ENCODE data around the gene NSFL1C.

Gene NSFL1C

GRCh38 chr20:1462834-1463233 is 3.8 kb downstream of the NSFL1C start:
- no peak overlapping the region for H3K4me3 ChIP-seq (replicated peaks; ENCODE audit: low read depth, low read length)
- peak; percentile 24 for DNase-seq (ENCODE audit: extremely low read depth, insufficient read length)
- H3K27me3 ChIP-seq (replicated peaks; ENCODE audit: control insufficient read depth, insufficient read depth, low read length), result no peaks in the 10 kb centered on the region
- H3K36me3 ChIP-seq (ENCODE audit: control insufficient read depth, insufficient read depth, low read length), result peaks cover 2% of the 10 kb centered on the region
- no peak for TF ChIP-seq CTCF (IDR thresholded peaks at IDR 0.05; ENCODE audit: insufficient read depth, low read length, poor library complexity, severe bottlenecking)

- H3K36me3 ChIP-seq (ENCODE audit: control insufficient read depth, insufficient read depth, low read length), result peaks cover 2% of the 10 kb centered on the region
- TF ChIP-seq CTCF (IDR thresholded peaks at IDR 0.05; ENCODE audit: insufficient read depth, low read length, poor library complexity, severe bottlenecking), result no peak
- no peaks in the 10 kb centered on the region for H3K27me3 ChIP-seq (replicated peaks; ENCODE audit: control insufficient read depth, insufficient read depth, low read length)
- no peak overlapping the region for H3K4me3 ChIP-seq (replicated peaks; ENCODE audit: low read depth, low read length)
- no peak for DNase-seq (ENCODE audit: extremely low read depth, insufficient read length)
These were observed 4.6 kb downstream of the NSFL1C start for GRCh38 chr20:1462001-1462400.

- H3K4me3 ChIP-seq (replicated peaks; ENCODE audit: low read depth, low read length), result no peak overlapping the region
- DNase-seq (ENCODE audit: extremely low read depth, insufficient read length), result no peak
- H3K36me3 ChIP-seq (ENCODE audit: control insufficient read depth, insufficient read depth, low read length), result peaks cover 6% of the 10 kb centered on the region
- no peaks in the 10 kb centered on the region for H3K27me3 ChIP-seq (replicated peaks; ENCODE audit: control insufficient read depth, insufficient read depth, low read length)
- no peak for TF ChIP-seq CTCF (IDR thresholded peaks at IDR 0.05; ENCODE audit: insufficient read depth, low read length, poor library complexity, severe bottlenecking)
These were observed 6.4 kb downstream of the NSFL1C start for GRCh38 chr20:1460275-1460674.

GRCh38 chr20:1457992-1458391 is 8.7 kb downstream of the NSFL1C start:
- H3K36me3 ChIP-seq (ENCODE audit: control insufficient read depth, insufficient read depth, low read length), result peaks cover 15% of the 10 kb centered on the region
- no peaks in the 10 kb centered on the region for H3K27me3 ChIP-seq (replicated peaks; ENCODE audit: control insufficient read depth, insufficient read depth, low read length)
- no peak for DNase-seq (ENCODE audit: extremely low read depth, insufficient read length)
- no peak for TF ChIP-seq CTCF (IDR thresholded peaks at IDR 0.05; ENCODE audit: insufficient read depth, low read length, poor library complexity, severe bottlenecking)
- no peak overlapping the region for H3K4me3 ChIP-seq (replicated peaks; ENCODE audit: low read depth, low read length)

GRCh38 chr20:1456300-1456699 is 10.3 kb downstream of the NSFL1C start:
- no peak for TF ChIP-seq CTCF (IDR thresholded peaks at IDR 0.05; ENCODE audit: insufficient read depth, low read length, poor library complexity, severe bottlenecking)
- no peak overlapping the region for H3K4me3 ChIP-seq (replicated peaks; ENCODE audit: low read depth, low read length)
- DNase-seq (ENCODE audit: extremely low read depth, insufficient read length), result no peak
- H3K36me3 ChIP-seq (ENCODE audit: control insufficient read depth, insufficient read depth, low read length), result peaks cover 24% of the 10 kb centered on the region
- no peaks in the 10 kb centered on the region for H3K27me3 ChIP-seq (replicated peaks; ENCODE audit: control insufficient read depth, insufficient read depth, low read length)

GRCh38 chr20:1450926-1451491 is 15.6 kb downstream of the NSFL1C start:
- no peaks in the 10 kb centered on the region for H3K27me3 ChIP-seq (replicated peaks; ENCODE audit: control insufficient read depth, insufficient read depth, low read length)
- DNase-seq (ENCODE audit: extremely low read depth, insufficient read length), result no peak
- TF ChIP-seq CTCF (IDR thresholded peaks at IDR 0.05; ENCODE audit: insufficient read depth, low read length, poor library complexity, severe bottlenecking), result no peak
- peaks cover 33% of the 10 kb centered on the region for H3K36me3 ChIP-seq (ENCODE audit: control insufficient read depth, insufficient read depth, low read length)
- H3K4me3 ChIP-seq (replicated peaks; ENCODE audit: low read depth, low read length), result no peak overlapping the region
